ENCODE data around the gene THEM4.
"Not testable (repeated sequence)": the region's sequence is repeated elsewhere in the genome, so short reads cannot be mapped to it uniquely, and the experiment has no call there.

Gene THEM4

DNA sequence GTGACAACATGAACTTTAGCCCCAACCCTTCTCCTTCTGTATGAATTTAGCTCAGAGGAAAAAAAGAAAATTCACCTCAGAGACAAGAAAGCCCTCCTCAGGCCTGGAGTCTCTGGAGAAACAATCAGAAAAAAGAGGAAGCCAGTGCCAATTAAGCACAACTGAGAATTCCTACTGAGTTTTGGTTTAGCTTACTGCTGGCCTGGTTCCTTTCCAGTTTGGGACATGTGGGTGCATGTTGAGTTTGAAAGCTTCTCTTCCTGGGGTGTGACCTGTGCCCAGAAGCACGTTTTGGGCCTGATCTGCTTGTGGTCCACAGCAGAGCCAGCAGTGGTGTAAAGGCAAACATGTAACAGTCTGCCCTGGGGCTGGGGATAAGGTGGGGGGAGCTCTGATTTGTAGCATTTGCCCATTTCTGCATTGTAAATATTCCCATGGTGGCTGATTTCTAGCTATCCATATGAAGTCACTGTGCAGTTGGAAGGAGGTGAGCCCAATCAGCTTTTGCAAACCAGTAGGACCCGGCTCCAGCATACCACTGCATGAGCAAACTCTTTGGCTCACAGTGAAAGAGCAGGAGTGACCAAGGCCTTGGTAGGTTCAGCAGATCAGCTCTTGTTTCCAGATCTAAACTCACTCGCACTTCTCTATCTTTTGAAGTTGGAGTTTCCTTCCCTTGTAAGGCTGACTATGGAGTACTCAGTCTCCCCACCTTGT, 51.1 kb downstream of the THEM4 start:
- no peak for DNase-seq

DNA sequence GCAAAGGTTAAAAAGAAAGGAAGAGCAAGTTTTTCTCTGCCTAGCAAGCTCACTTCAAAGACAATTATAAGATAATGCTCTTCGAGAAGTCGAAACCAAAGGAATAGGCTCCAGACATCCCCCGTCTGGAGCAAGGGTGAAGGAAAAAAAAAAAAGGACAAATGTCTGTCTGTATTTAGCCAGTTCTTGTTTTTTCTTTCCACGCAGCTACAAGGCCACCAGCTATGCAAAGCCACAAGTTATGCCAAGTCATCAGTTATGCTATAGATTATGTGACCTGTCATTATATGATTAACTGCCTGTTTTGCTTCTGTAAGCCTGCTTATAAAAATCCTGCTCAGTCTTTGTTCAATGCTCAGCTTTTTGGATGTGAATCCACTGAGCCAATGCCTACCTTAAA, 53.4 kb downstream of the THEM4 start:
- no peak for DNase-seq

DNA sequence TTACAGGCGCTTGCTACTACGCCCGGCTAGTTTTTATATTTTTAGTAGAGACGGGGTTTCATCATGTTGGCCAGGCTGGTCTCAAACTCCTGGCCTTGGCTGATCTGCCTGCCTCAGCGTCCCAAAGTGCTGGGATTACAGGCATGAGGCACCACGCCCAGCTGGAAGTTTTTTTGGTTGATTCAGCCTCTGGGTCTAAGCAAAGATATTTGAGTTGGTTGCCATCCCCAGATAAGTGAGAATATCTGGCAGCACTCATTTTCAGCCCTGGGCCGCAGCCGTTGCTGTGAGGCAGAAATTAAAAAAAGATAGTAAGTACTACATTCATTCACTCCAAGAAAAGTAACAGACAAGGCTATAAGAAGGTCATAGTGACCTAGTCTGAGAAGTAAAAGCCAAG, 53.8 kb downstream of the THEM4 start:
- DNase-seq = not testable (repeated sequence)

DNA sequence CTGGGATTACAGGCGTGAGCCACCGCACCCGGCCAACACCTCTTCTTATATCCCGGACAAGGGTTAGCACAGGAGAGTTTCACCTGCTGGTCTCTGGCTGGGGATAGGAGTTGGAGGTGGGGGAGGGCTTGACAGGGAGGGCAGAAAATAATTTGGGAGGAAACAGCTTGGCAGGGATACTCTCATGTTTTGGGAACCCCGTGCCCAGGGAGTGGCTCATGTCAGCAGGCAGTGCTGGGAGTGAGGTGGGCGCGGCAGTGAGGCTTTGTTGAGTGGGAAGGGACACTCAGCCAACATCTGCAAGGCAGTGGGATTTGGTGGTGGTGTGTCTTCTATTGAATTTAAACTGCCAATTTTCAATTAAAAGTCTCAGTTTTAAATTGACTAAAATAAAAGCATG, 54.7 kb downstream of the THEM4 start:
- DNase-seq = no peak

DNA sequence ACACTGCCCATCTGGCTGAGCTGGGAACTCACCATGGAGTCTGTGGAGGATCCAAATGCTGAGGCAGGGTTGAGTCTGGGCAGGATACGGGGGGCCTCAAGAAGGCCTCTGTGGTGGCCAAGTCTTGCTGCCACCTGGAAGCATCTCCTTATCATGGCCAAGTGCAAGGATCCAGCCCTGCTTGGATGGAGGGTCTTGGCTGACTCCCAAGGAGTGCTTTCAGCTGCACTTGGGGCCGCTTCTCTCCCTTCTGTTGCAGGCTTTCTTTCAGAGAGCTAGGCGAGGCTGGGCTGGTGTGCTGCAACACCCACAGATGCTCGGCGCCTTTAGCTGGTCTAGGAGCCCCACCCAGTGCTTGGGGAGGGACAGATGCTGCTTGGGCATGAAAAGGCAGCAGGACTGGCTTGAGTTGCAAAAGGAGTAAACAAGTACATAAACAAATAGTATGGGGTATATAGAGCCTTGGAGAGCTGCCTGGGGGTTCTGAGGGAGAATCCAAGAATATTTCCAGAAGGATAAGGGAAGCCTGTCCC, 55.8 kb downstream of the THEM4 start, which contains the start of gene THEM5:
Gene THEM5 (minus strand): TSS at position 302 of the 533 bp plus-strand sequence. CDS start 147 bp downstream, at position 155.
- peak in 1 of 5 experiments; percentile 32 for DNase-seq

DNA sequence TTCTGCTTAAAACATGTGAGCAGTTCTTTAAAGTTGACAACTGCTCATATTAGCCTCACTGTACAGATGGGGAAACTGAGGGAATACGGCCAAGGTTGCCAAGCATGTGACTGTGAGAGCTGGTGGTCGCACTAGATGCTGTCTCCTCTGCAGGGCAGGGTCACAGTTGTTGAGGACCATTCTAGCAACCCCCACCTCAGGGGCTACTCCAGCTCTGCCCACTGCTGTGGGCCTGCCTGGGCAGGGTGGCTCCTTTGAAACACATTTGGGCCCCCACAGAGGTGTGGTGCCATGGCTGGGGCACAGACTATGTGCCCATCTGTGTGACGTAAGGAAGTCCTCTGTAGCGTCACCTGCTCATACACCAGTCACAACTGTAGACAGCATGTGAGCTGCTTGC, 56.6 kb downstream of the THEM4 start:
- no peak for DNase-seq

DNA sequence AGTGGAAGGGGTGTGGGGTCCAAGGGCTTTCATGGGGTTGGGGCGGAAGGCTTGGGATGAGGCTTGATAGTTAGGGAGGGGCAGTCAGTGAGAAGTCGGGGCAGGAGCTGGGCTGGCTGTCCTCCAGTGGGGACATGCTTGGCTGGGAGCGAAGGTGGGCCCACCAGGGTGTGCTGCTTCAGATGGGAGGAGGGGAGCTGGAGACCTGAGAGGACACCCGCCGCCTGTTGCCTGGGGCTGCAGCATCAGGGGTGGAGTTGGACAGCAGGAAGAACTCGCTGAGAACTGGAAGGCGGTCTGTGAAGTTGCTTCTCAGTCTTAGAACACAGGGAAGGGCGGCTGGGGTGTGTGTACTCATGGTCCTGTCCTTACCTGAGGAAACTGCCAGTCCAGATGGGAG, 57.4 kb downstream of the THEM4 start:
- no peak for DNase-seq

DNA sequence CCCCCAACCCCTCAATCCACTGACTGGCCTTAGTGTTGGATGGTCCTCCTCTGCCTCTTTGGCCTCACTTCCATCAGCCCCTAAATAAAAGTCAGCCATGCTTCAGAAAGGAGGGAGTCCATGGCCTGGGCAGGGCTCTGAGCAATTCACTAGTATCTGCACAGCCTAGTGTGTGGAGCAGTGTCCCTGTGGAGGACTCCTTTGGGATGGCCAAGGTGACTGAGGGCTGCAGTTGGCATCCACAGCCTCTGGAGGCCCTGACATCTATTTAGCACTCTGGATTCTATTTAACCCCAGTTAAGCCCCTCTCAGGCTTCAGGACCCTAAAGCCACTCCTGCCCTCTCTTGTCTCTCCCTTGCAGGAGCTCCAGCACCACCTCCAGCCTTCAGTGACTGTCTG, 59.4 kb downstream of the THEM4 start:
- DNase-seq = no peak

DNA sequence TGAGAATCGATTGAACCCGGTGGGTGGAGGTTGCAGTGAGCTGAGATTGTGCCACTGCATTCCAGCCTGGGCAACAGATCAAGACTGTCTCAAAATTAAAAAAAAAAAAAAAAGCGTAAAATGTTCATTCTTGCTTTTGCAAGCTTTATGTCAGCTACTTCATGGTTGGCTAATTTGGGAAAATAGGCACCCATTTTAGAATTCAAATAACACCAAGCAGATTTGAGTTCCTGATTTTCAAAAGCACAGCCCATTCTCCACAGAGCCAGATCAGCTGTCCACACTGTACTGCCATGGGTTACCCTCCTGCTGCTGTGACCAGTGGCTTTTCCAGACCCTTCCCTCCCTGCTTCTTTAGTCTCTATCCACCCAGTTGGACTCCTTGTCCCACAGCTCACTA, 60.2 kb downstream of the THEM4 start:
- DNase-seq = no peak

DNA sequence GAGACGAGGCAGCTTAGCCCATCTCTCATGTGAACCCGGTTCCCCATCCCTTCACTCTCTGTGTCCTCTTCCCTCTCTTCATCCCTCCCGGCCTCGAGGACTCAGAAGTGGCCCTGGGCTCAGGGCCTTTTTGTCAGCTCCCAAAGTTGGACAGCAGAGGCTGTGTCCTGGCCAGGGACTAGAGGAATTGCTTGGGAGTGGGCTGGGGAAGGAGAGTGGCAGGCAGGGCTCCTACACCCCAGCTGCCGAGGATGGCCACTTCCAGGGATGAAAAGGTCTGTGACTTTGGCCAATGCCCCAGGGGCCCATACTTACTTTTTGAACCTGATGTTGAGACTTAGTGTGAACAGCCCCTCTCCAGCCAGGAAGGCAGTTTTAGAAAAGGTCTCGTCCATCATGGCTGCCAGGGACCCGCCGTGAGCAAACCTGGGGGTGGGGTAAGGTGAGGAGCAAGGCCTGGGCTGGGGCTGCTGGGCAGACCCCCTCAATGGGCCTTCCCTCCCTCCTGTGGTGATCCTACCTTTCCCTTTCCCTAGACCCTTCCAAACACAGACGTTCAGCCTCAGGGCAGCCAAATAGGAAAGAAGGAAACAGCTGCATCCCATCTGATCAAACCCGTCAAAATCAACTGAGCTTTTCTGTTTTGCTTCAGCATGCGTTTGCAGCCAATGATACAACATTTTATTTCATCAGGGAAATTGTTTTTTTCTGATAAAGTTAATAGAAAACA, 61.3 kb downstream of the THEM4 start:
- DNase-seq = no peak

DNA sequence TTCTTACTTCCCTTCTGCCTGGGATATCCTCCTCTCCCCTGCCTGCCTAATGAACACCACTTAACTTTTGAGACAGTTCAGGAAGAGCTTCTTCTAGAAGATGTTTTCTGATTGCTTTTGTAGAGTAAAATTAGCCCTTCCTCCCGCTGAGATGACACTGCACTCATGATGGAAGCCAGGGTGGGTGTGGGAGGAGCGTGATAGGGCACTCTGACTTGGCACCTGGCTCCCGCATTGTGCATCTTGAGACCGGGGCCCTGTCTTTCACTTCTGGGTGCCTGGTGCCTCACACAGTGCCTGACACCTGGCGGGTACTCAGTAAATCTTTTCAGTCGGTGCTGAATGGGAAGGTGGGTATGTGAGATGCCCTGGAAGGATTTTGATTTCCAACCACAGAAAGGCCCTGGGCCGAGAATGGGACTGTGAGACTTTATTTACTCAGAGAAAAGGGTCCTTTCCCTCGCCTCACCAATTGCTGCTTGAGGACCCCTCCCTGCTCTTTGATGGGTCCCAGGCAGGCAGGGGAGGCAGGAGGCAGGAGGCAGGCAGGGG, 62.5 kb downstream of the THEM4 start:
- no peak for DNase-seq

DNA sequence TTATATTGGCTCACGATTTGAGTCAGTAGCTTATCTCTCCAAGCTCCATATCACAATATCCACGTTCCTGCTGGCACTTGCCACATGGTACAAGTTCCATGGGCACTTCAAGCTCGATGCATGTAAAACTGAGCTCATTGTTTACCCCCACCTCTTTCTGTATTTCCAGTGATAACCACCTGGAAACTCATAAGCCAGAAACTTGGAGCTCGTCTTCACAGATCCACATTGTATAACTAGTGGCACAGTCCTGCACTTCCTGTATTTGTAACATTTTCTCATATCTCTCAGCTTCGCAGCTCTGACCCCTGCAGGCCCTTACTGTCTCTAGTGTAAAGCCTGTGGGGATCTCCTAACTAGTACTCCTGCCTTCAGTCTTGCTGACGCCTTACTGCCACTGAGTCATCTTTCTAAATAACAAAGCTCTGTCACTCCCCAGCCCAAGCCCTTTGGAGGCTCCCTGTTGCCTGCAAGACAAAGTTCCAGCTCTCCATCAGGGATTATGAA, 63.2 kb downstream of the THEM4 start:
- DNase-seq = peak in 1 of 5 experiments; percentile 28

DNA sequence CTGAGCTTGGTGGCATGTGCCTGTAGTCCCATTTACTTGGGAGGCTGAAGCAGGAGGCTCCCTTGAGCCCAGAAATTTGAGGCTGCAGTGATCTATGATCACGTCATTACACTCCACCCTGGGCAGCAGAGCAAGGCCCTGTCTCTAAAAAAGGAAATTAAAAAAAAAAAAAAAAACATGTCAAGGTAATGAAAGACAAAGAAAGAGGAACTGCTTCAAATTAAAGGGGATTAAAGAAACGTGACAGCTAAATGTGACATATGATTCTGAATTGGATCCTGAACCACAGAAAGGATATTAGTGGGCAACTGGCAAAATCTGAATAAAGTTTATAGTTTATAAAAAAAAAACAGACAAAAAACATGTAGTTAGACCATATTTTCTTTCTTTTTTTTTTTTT, 65.9 kb downstream of the THEM4 start:
- DNase-seq = no peak

DNA sequence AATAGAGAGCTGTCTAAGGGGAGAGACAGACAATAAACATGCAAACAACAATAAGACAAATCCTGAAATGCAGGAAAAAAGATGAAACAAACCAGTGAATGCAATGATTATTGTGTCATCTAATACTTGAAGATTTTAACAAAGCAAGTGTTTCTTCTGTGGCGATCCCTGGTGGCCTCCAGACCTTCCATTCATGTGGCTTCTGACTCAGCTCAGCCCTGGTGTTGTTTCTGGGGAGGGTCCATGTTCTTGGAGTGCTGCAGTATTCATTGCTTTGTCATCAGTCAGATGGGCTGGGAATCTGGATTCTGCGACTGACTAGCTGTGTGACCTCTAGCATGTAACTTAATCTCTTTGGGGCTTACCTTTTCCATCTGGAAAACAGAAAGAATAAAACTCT, 68.2 kb downstream of the THEM4 start:
- DNase-seq = no peak

DNA sequence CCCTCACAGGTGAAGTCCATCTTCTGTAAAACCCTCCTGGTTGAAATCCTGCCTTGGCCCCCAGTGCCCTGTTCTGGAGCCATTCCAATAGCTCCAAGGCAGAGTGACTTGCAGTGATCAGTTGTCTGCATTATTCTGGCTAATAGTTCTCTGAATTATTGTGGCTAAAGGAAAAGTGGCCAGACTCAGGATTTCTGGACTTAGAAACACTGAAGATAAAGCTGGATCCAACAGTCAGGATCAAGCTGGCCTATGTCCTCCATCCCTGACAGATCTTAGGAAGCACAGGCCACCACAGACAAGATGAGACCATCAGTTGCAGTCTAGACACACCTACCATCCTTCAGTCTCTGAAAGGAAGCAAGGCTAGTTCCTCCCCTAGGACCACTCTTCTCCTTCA, 68.9 kb downstream of the THEM4 start:
- no peak for DNase-seq

DNA sequence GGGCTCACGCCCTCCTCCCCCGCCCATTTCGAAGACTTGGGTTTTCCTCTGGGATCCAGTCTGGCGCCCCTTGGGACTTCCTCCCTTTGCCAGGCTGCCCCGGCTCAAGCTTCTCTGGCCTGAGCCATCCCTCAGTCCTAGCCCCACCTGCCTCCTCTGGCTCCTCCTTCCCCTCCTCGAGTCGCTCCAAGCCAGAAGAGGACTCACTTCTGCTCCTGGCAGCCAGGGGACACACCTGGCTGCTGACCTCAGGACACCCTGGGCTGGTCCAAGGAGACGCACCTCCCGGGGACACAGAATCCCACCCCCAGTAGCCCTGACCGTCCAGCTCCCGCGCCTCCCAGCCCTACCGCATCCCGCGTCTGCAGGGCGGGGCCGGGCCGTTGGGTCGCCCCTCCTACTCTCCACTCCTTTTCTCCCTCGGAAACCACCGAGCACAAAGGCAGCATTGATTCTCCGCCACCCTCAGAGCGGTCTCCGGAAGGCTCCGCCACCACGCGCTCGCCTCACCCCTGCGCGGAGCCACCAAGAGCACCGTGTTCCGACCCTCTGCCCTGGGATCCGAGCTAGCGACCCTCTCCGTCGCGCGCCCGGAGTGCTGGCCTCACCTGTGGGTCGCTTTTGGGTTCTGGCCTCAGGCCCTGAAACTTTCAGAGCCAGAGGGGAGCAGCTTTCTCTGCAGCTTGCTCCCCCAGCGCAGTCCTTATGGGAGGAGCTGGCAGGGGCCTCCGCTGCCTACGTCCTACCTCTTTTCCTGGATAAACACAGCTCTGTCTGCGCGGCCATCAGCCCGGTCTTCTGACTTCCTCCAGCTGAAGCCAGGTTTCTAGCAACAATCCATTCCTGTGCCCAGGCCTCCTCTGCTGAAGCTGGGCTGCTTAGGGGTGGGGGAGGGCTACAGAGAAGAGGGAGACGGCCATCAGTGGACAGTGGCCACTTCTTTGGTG, 69.6 kb downstream of the THEM4 start, which contains the start of gene C2CD4D:
Gene C2CD4D (minus strand): TSS at position 364 of the 947 bp plus-strand sequence. CDS start 831 bp downstream, outside the sequence.
- peak; percentile 52 to 89 (median 63) for DNase-seq

DNA sequence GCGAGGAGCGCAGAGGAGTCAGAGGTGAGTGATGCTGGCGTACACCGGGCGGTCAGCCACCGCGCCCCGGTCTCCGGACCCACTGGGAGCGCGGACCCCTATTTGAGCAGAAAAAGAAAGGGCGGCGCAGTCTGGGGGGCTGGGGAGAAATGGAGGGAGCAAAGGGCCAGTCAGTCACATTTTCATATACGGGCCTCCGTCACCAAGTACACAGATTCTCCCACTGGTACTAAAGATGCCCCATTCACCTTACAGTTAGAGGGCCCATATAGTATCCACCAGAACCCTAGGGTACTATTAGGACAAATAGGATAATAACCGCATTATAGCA, 70.3 kb downstream of the THEM4 start:
- no peak for DNase-seq

DNA sequence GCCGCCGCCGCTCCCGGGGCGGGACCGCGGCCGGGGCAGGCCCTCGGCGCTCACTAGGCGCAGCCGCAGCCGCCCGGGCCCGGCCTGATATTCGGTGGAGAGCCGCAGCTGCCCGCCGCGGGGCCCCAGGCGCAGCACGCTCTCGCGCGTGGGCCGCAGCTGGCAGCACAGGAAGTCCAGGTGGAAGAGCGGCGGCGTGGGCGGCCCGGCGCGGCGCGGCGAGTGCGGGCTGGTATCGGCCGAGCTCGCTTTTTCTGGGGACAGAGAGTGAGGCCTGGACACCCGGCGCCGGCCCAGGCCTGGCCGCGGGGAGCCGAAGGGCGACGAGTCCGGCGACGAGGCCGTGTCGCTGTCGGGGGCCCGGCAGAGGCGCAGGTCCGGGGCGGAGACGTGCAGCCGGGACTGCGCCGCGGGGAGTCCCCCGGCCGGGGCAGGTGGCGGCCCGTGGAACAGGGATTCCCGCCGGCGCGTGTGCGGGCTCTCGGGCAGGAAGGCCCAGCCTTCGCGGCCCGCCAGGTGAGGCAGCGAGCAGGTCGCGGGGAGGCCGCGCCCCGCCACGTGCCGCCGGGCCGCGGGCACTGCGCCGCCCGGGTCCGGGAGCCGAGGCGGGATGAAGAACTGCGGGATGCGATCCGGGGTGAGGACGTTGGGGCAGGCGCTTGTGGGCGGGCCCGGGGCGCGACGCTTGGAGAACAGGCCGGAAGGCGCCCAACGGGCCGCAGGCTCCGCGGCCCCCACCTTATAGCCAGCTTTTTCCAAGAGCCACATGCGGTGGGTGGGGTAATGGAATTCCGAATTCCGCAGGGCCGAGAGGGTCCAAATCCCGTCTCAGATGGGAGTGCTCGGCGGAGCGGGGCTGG, 70.9 kb downstream of the THEM4 start:
- DNase-seq = peak in 2 of 5 experiments; percentile 26 to 44

DNA sequence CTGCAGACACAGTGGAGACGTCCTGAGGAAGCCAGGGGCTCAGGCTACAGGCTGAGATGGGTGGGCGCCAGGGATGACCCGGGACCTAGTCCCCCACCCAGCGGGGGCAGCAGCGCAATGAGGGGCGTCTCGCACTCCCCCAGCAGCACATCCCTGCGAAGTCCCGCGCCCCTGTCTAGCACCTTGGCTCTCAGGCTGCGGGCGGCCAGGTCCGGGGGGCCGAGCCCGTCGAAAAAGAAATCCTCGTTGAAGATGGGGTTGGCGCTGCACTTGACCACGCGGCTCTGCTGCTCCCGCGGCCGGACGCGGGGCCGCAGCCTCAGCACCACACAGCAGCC, 71.5 kb downstream of the THEM4 start:
- DNase-seq = no peak

DNA sequence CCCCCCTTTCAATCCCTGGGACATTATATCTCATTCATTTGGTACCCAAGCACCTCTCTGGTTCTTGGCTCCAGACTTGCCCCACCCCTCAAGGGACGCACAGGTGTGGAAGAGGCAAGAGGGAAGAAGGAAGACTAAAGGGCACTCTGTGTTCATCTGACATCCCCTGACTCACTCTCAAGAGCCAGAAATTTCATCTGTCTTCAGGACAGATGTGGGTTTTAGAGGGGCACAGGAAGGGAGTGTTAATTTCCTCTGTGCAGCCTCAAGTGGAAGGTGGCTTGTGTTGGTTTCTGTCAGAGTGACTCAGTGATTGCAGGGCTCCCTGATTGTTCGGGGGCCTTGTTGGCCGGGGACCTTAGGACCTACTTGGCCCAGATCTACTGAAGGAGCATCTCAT, 72.1 kb downstream of the THEM4 start:
- DNase-seq = peak in 2 of 5 experiments; percentile 31 to 63

DNA sequence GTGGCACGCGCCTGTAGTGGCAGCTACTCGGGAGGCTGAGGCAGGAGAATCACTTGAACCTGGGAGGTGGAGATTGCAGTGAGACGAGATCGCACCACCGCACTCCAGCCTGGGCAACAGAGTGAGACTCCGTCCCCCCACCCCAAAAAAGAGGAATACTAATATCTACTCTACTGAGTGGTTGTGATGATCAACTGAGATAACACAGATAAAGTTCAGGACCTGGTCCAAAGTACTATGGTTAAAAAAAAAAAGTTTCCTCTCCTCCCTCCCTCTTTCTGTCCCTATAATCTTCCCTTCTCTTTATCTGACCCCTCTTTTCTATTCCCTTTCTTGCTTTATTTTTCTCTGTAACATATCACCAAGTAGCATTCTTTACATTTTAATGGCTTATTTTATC, 73.7 kb downstream of the THEM4 start:
- no peak for DNase-seq

Measured in T-helper 2 cell (primary cell).